ENCODE data around the gene GDPD3.

DNA sequence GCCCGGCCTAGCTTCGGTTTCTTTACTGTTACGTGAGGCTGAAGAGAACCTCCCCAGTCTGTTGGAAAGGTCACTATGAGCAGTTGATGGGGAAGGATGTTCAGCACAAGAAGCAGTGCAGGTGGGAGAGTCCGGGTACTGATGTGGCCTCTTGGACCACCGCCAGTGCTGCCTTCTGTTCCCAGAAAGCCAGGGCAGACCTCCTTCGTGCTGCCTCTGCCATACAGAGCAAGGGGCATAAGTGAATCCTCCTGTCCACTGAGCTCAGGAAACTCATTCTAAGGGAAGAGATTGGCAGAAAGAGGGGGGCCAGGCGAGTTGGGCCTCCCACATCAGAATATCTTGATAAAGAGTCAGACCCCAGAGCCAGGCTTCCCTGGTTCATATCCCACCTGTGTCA lies 33.9 kb downstream of the GDPD3 start:
- TF ChIP-seq BRD4 (CRISPR knock-in tag; IDR thresholded peaks at IDR 0.05) (no peak), POLR2AphosphoS5 (IDR thresholded peaks at IDR 0.05; ENCODE audit: low read depth, low read length) (no peak), KAT2B (IDR thresholded peaks at IDR 0.05; ENCODE audit: borderline replicate concordance, low read depth, low read length) (no peak), BCL3 (CRISPR knock-in tag; IDR thresholded peaks at IDR 0.05) (no peak), KAT8 (CRISPR knock-in tag; IDR thresholded peaks at IDR 0.05) (no peak), RXRA (CRISPR knock-in tag; IDR thresholded peaks at IDR 0.05) (no peak), BHLHE40 (IDR thresholded peaks at IDR 0.05; ENCODE audit: low read length) (no peak), CEBPB (IDR thresholded peaks at IDR 0.05; ENCODE audit: borderline replicate concordance, low read depth, low read length) (no peak), GTF2F1 (IDR thresholded peaks at IDR 0.05; ENCODE audit: low read length) (no peak)
- TF ChIP-seq, protein P1, sequence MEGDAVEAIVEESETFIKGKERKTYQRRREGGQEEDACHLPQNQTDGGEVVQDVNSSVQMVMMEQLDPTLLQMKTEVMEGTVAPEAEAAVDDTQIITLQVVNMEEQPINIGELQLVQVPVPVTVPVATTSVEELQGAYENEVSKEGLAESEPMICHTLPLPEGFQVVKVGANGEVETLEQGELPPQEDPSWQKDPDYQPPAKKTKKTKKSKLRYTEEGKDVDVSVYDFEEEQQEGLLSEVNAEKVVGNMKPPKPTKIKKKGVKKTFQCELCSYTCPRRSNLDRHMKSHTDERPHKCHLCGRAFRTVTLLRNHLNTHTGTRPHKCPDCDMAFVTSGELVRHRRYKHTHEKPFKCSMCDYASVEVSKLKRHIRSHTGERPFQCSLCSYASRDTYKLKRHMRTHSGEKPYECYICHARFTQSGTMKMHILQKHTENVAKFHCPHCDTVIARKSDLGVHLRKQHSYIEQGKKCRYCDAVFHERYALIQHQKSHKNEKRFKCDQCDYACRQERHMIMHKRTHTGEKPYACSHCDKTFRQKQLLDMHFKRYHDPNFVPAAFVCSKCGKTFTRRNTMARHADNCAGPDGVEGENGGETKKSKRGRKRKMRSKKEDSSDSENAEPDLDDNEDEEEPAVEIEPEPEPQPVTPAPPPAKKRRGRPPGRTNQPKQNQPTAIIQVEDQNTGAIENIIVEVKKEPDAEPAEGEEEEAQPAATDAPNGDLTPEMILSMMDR (CRISPR knock-in tag; IDR thresholded peaks at IDR 0.05), result no peak

Measured in HepG2 (cell line).